A673 (cell line): ENCODE measurements around the gene IL1RAPL1.

Source experiments
- EZH2 ChIP-seq: fragments of 200-600 bp; sonication (generic); IDR thresholded peaks from 2 replicates; pipeline ENCODE4 v1.6.1; 2017; ENCODE audit warnings: borderline replicate concordance, low read depth, mild to moderate bottlenecking, mixed read lengths, antibody characterized with exemption, low read length; ENCODE audit not compliant: poor library complexity, severe bottlenecking
- TF ChIP-seq, protein P1 (sequence below): fragments of 300-800, 200-600 bp; sonication (generic); conservative IDR thresholded peaks from 2 replicates; pipeline ENCODE4 v1.5.1; 2017; ENCODE audit warnings: low read depth, mild to moderate bottlenecking, antibody characterized with exemption, low read length, moderate library complexity, mixed read lengths

GRCh38 chrX:29376584-29376983, 789.3 kb downstream of the IL1RAPL1 start:
- TF ChIP-seq, protein P1, sequence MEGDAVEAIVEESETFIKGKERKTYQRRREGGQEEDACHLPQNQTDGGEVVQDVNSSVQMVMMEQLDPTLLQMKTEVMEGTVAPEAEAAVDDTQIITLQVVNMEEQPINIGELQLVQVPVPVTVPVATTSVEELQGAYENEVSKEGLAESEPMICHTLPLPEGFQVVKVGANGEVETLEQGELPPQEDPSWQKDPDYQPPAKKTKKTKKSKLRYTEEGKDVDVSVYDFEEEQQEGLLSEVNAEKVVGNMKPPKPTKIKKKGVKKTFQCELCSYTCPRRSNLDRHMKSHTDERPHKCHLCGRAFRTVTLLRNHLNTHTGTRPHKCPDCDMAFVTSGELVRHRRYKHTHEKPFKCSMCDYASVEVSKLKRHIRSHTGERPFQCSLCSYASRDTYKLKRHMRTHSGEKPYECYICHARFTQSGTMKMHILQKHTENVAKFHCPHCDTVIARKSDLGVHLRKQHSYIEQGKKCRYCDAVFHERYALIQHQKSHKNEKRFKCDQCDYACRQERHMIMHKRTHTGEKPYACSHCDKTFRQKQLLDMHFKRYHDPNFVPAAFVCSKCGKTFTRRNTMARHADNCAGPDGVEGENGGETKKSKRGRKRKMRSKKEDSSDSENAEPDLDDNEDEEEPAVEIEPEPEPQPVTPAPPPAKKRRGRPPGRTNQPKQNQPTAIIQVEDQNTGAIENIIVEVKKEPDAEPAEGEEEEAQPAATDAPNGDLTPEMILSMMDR = no peak
- no peak for TF ChIP-seq EZH2
